IMR-90 (cell line): ENCODE results near the gene MICAL1. TPM values are rescaled to one million over a fixed set of nuclear protein-coding genes. Genes with fewer than 3 reads are reported as not detected.
A peak's percentile ranks its signal among the peaks of the same experiment; 100 is the strongest.

ENCODE experiments used
- ATAC-seq: fragments of 200-7000 bp; cut with Tn5 transposase; 2 replicates; pipeline ENCODE4 v1.9.1; 2020; ENCODE audit warnings: low read depth, mild to moderate bottlenecking, moderate library complexity
- BruUV-seq: library from RNA; stranded (reverse); fragments of 400-500 nt; replicated peaks from 2 replicates; lab custom pipeline; 2021; lab: Mats Ljungman, UMichigan
- CTCF ChIA-PET: fragments of 300-600 bp; formaldehyde crosslinking; extraction: SDS; loops from one replicate; lab custom pipeline; 2021; ENCODE audit warnings: antibody characterized with exemption; lab: Yijun Ruan, JAX
- POLR2A ChIA-PET: fragments of 300-600 bp; sonication (Branson Sonifier 250); formaldehyde crosslinking; loops from one replicate; lab custom pipeline; 2022; ENCODE audit warnings: antibody characterized with exemption; ENCODE audit not compliant: unreplicated experiment; lab: Charles Lee
- DNase-seq: peaks from one replicate; pipeline ENCODE4 v3.0.0; 2013
- H2AFZ ChIP-seq: replicated peaks from 2 replicates; pipeline ENCODE3; 2013; ENCODE audit warnings: low read length, mild to moderate bottlenecking; ENCODE audit not compliant: poor library complexity
- H2AK5ac ChIP-seq: 2 replicates; pipeline ENCODE4 v1.6.1; 2013; ENCODE audit warnings: low read depth, low read length, inconsistent platforms
- H2AK9ac ChIP-seq: replicated peaks from 2 replicates; pipeline ENCODE3; 2013; ENCODE audit warnings: mild to moderate bottlenecking, low read depth, low read length, moderate library complexity; ENCODE audit not compliant: poor library complexity
- H2BK120ac ChIP-seq: 2 replicates; pipeline ENCODE4 v1.6.1; 2013; ENCODE audit warnings: low read depth, low read length, inconsistent platforms
- H2BK15ac ChIP-seq: 3 replicates; pipeline ENCODE4 v1.6.1; 2013; ENCODE audit warnings: low read depth, low read length, inconsistent platforms
- H2BK20ac ChIP-seq: 2 replicates; pipeline ENCODE4 v1.6.1; 2013; ENCODE audit warnings: low read depth, mild to moderate bottlenecking, inconsistent platforms, low read length, moderate library complexity
- H2BK5ac ChIP-seq: 2 replicates; pipeline ENCODE4 v1.6.1; 2013; ENCODE audit warnings: mild to moderate bottlenecking, low read depth, low read length, inconsistent platforms; ENCODE audit not compliant: poor library complexity, severe bottlenecking
- H3K14ac ChIP-seq: replicated peaks from 2 replicates; pipeline ENCODE4 v1.6.1; 2013; ENCODE audit warnings: low read depth, low read length, inconsistent platforms
- H3K18ac ChIP-seq: 2 replicates; pipeline ENCODE4 v1.6.1; 2013; ENCODE audit warnings: low read depth, low read length, control low read depth
- H3K23ac ChIP-seq: 2 replicates; pipeline ENCODE4 v1.6.1; 2013; ENCODE audit warnings: low read depth, low read length, inconsistent platforms
- H3K27ac ChIP-seq: 2 replicates; pipeline ENCODE4 v1.5.1; 2013; ENCODE audit warnings: mild to moderate bottlenecking, control low read depth, low read length; ENCODE audit not compliant: insufficient read depth
- H3K27me3 ChIP-seq: 2 replicates; pipeline ENCODE4 v1.6.1; 2013; ENCODE audit warnings: low read length; ENCODE audit not compliant: control insufficient read depth, insufficient read depth
- H3K36me3 ChIP-seq: 2 replicates; pipeline ENCODE4 v1.6.1; 2013; ENCODE audit warnings: low read length, mixed read lengths; ENCODE audit not compliant: control insufficient read depth, insufficient read depth
- H3K4ac ChIP-seq: 2 replicates; pipeline ENCODE4 v1.6.1; 2013; ENCODE audit warnings: low read depth, low read length, inconsistent platforms
- H3K4me1 ChIP-seq: 2 replicates; pipeline ENCODE4 v1.6.1; 2013; ENCODE audit warnings: low read length, mixed read lengths; ENCODE audit not compliant: control insufficient read depth, insufficient read depth
- H3K4me2 ChIP-seq: 2 replicates; pipeline ENCODE4 v1.6.1; 2013; ENCODE audit warnings: low read depth, mild to moderate bottlenecking, control low read depth, low read length, moderate library complexity
- H3K4me3 ChIP-seq: 2 replicates; pipeline ENCODE4 v1.5.1; 2013; ENCODE audit warnings: low read depth, mild to moderate bottlenecking, control low read depth, low read length, moderate library complexity; ENCODE audit not compliant: insufficient read depth
- H3K56ac ChIP-seq: 2 replicates; pipeline ENCODE4 v1.6.1; 2013; ENCODE audit warnings: low read length, inconsistent platforms; ENCODE audit not compliant: insufficient read depth; ENCODE audit errors: extremely low read depth
- H3K79me1 ChIP-seq, 2 experiments: 2 replicates each; pipeline ENCODE4 v1.6.1; 2013; ENCODE audit warnings: low read length in 2 of 2, inconsistent platforms in 1 of 2, low read depth in 1 of 2
- H3K9ac ChIP-seq: 2 replicates; pipeline ENCODE4 v1.6.1; 2013; ENCODE audit warnings: low read depth, low read length, control low read depth
- H3K9me1 ChIP-seq: 2 replicates; pipeline ENCODE4 v1.6.1; 2013; ENCODE audit warnings: low read length, inconsistent platforms; ENCODE audit not compliant: insufficient read depth
- H3K9me3 ChIP-seq: 2 replicates; pipeline ENCODE4 v1.6.1; 2013; ENCODE audit warnings: low read length; ENCODE audit not compliant: control insufficient read depth, insufficient read depth
- H4K20me1 ChIP-seq: 2 replicates; pipeline ENCODE4 v1.6.1; 2013; ENCODE audit warnings: low read length, inconsistent platforms; ENCODE audit not compliant: insufficient read depth
- H4K5ac ChIP-seq: 2 replicates; pipeline ENCODE4 v1.6.1; 2013; ENCODE audit warnings: mild to moderate bottlenecking, low read depth, low read length, control low read depth
- H4K8ac ChIP-seq, 2 experiments: 2 replicates each; pipeline ENCODE4 v1.6.1; 2013; ENCODE audit warnings: low read depth in 2 of 2, low read length in 2 of 2, control low read depth in 1 of 2, inconsistent platforms in 1 of 2
- H4K91ac ChIP-seq: 2 replicates; pipeline ENCODE4 v1.6.1; 2013; ENCODE audit warnings: low read depth, low read length, inconsistent platforms; ENCODE audit not compliant: insufficient read depth
- CEBPB ChIP-seq: IDR thresholded peaks from 2 replicates; pipeline ENCODE4 v1.6.1; 2012; ENCODE audit warnings: low read depth, low read length, improper control_type of control experiment
- CHD1 ChIP-seq: IDR thresholded peaks from 2 replicates; pipeline ENCODE4 v1.6.1; 2012; ENCODE audit warnings: low read depth, low read length, improper control_type of control experiment
- CTCF ChIP-seq: conservative IDR thresholded peaks from 2 replicates; pipeline ENCODE4 v1.5.1; 2012; ENCODE audit warnings: mild to moderate bottlenecking, low read depth, low read length, improper control_type of control experiment
- ELK1 ChIP-seq: fragments of 150-350 bp; IDR thresholded peaks from 2 replicates; pipeline ENCODE4 v1.6.1; 2016; ENCODE audit warnings: low read depth, mild to moderate bottlenecking, low read length, moderate library complexity, borderline replicate concordance
- FOS ChIP-seq: fragments of 150-350 bp; IDR thresholded peaks from 2 replicates; pipeline ENCODE4 v1.6.1; 2016; ENCODE audit warnings: low read depth, low read length
- MAZ ChIP-seq: IDR thresholded peaks from 2 replicates; pipeline ENCODE4 v1.6.1; 2012; ENCODE audit warnings: low read depth, mild to moderate bottlenecking, low read length, improper control_type of control experiment, moderate library complexity, borderline replicate concordance
- MXI1 ChIP-seq: IDR thresholded peaks from 2 replicates; pipeline ENCODE4 v1.6.1; 2012; ENCODE audit warnings: low read depth, mild to moderate bottlenecking, low read length, moderate library complexity, borderline replicate concordance
- POLR2A ChIP-seq: IDR thresholded peaks from 2 replicates; pipeline ENCODE4 v1.6.1; 2012; ENCODE audit warnings: mild to moderate bottlenecking, low read depth, low read length
- RAD21 ChIP-seq: IDR thresholded peaks from 2 replicates; pipeline ENCODE4 v1.6.1; 2012; ENCODE audit warnings: low read length, improper control_type of control experiment
- RCOR1 ChIP-seq: IDR thresholded peaks from 2 replicates; pipeline ENCODE4 v1.6.1; 2012; ENCODE audit warnings: mild to moderate bottlenecking, low read length, improper control_type of control experiment; ENCODE audit not compliant: insufficient replicate concordance
- SMC3 ChIP-seq: fragments of 150-350 bp; IDR thresholded peaks from 2 replicates; pipeline ENCODE4 v1.6.1; 2016; ENCODE audit warnings: low read depth, mild to moderate bottlenecking, antibody characterized with exemption, low read length, moderate library complexity
- WGBS, 2 experiments: methylation state at CpG; one replicate each; pipeline versions ENCODE4 v1.1.5 to v1.1.7; 2013; ENCODE audit warnings: missing lambda C conversion rate in 2 of 2; ENCODE audit not compliant: insufficient read length in 1 of 2; ENCODE audit errors: extremely low coverage in 2 of 2; 5-methylcytosine and 5-hydroxymethylcytosine counted together
- dilution Hi-C: fragments of 300-500 bp; cut with HindIII; formaldehyde crosslinking; loops from one replicate; pipeline ENCODE4 v1.14.3; 2018; ENCODE audit warnings: low sequenced_read_pairs; ENCODE audit not compliant: unreplicated experiment
- in situ Hi-C: fragments of 300-500 bp; cut with MboI; formaldehyde crosslinking; loops from 3 replicates; pipeline ENCODE4 v1.14.3; 2019; ENCODE audit warnings: low sequenced_read_pairs, inconsistent platforms, mixed read lengths
- intact Hi-C: fragments of 100-400 bp; cut with micrococcal nuclease; formaldehyde crosslinking; loops from 2 replicates; pipeline ENCODE4 v1.10.0; 2022
- polyA plus RNA-seq, 3 experiments: library from polyadenylated mRNA; depleted of rRNA; stranded (reverse); fragments of >200 nt; gene quantifications; 2 replicates each; pipeline ENCODE4 v1.2.3, GENCODE V29; 2012; ENCODE audit warnings: low replicate concordance in 1 of 3
- total RNA-seq: library from RNA; depleted of rRNA; stranded (reverse); fragments of >200 nt; gene quantifications from 2 replicates; pipeline ENCODE4 v1.2.3, GENCODE V29; 2012
- TF ChIP-seq, protein P1 (sequence below): fragments of 150-350 bp; IDR thresholded peaks from 2 replicates; pipeline ENCODE4 v1.6.1; 2017; ENCODE audit warnings: mild to moderate bottlenecking, antibody characterized with exemption, low read length, low read depth

MICAL1 gene
- total and polyA plus RNA-seq, 2 of the 4 experiments (the other 2 are of a cell fraction) = 30.5 to 57.1 TPM

- DNase-seq (peak; percentile 87), ATAC-seq (peak; percentile 90)
- Histone ChIP-seq H3K18ac (peak within 1 kb of the TSS; percentile 4; the same call in 1 of the 2 replicates), H2AK9ac (peak within 1 kb of the TSS; percentile 76), H3K4me2 (peak within 1 kb of the TSS; percentile 93), H2AK5ac (peak within 1 kb of the TSS; percentile 73), H2BK5ac (peak within 1 kb of the TSS; percentile 25), H2AFZ (peak within 1 kb of the TSS; percentile 99), H4K5ac (no peak within 1 kb of the TSS), H3K4me3 (peak within 1 kb of the TSS; percentile 70), H3K9ac (peak within 1 kb of the TSS; percentile 72), H3K4ac (peak within 1 kb of the TSS; percentile 71), H3K4me1 (peaks cover 8% of the 10 kb centered on the region), H4K91ac (no peak within 1 kb of the TSS; the same call in 1 of the 2 replicates), H4K20me1 (no peaks in the 10 kb centered on the region), H3K9me1 (peaks cover 13% of the 10 kb centered on the region), H2BK120ac (0 out of 2 replicates have a peak within 1 kb of the TSS, but pooled peaks have one; percentile 4), H2BK20ac (no peak within 1 kb of the TSS), H3K36me3 (peaks cover 29% of the 10 kb centered on the region), H3K79me1 (peaks cover 0 to 16% of the 10 kb centered on the region in 2 experiments; a peak in 2 of 4 replicates), H3K27ac (peak within 1 kb of the TSS; percentile 48), H4K8ac (peak within 1 kb of the TSS; percentile 46 to 79; a peak in 2 of 4 replicates), H3K9me3 (no peaks in the 10 kb centered on the region), H3K23ac (peak within 1 kb of the TSS; percentile 74), H3K56ac (peak within 1 kb of the TSS; percentile 49; the same call in 1 of the 2 replicates), H2BK15ac (no peak within 1 kb of the TSS), H3K27me3 (no peaks in the 10 kb centered on the region), H3K14ac (peak within 1 kb of the TSS; percentile 71)
- POLR2A ChIA-PET = no interaction called here
- intact Hi-C loops (loop anchor here (1.0 kb wide), 1 partner anchor 57 kb away; no protein-coding TSS in a partner anchor), in situ Hi-C loops (no loop called here), dilution Hi-C loops (no loop called here)
- TF ChIP-seq SMC3 (no peak), ELK1 (no peak), MXI1 (peak; percentile 57), MAZ (peak; percentile 53; the same call in 1 of the 2 replicates), RCOR1 (no peak), CTCF (peak; percentile 46), RAD21 (no peak), FOS (no peak), POLR2A (peak; percentile 61), CEBPB (no peak), CHD1 (no peak)
- TF ChIP-seq, protein P1, sequence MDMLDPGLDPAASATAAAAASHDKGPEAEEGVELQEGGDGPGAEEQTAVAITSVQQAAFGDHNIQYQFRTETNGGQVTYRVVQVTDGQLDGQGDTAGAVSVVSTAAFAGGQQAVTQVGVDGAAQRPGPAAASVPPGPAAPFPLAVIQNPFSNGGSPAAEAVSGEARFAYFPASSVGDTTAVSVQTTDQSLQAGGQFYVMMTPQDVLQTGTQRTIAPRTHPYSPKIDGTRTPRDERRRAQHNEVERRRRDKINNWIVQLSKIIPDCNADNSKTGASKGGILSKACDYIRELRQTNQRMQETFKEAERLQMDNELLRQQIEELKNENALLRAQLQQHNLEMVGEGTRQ = 0 out of 2 replicates have a peak, but pooled peaks have one; percentile 3
- no TSS peak for BruUV-seq
- 0% methylated on average over 35 of the region's 102 CpGs; no CpG with 5 or more reads in 1 of the 2 experiments for WGBS, 2 experiments
- CTCF ChIA-PET = interaction anchor here (0.6 to 0.9 kb wide), 2 partner anchors 12 to 27 kb away, joined by 3 to 4 read pairs; no protein-coding TSS in a partner anchor
Measured at GRCh38 chr6:109440331-109441068, 15.1 kb downstream of the MICAL1 start, which contains the start of the genes PPIL6 and SMPD2. PPIL6 (minus strand) TSS chr6:109440628; CDS start chr6:109440590, 38 bp downstream. SMPD2 (plus strand) TSS chr6:109440724; CDS start chr6:109441122, 398 bp downstream.
